Sigmoid colon (tissue), 4 donors: ENCODE results near the gene SLC6A6.

Source experiments
- CTCF ChIP-seq, 4 experiments: fragments of 450-650 bp in 3 of 4; fragments of 200-600 bp in 1 of 4; IDR thresholded peaks; one replicate each; pipeline ENCODE4 v1.5.1; 2016 to 2019; ENCODE audit warnings: antibody characterized with exemption in 4 of 4, mild to moderate bottlenecking in 3 of 4, moderate library complexity in 2 of 4
- POLR2AphosphoS5 ChIP-seq, 4 donors: sonication (generic); formaldehyde crosslinking; IDR thresholded peaks; one replicate each; pipeline ENCODE4 v1.6.1; 2017; ENCODE audit warnings: antibody characterized with exemption in 4 of 4

- TF ChIP-seq CTCF (IDR thresholded peaks at IDR 0.05), result no peak
- TF ChIP-seq POLR2AphosphoS5 (IDR thresholded peaks at IDR 0.05), result no peak
Measured at GRCh38 chr3:14438929-14439328, 36.5 kb downstream of the SLC6A6 start.
